Cardiac fibroblast (primary cell): ENCODE data around the gene RSRC1.

Source experiments
- DNase-seq, 2 donors: peaks; one replicate each; pipeline versions ENCODE4 v3.0.0 to v3.0.0-alpha.2; 2010; ENCODE audit warnings: low read depth in 2 of 2
- H3K4me3 ChIP-seq, 2 donors: replicated peaks in 1 of 2; 1 replicate in 1 of 2; 2 replicates in 1 of 2; pipeline ENCODE4 v1.5.1; 2011; ENCODE audit warnings: low read depth in 2 of 2, low read length in 2 of 2, mild to moderate bottlenecking in 2 of 2, moderate library complexity in 1 of 2
- TF ChIP-seq, protein P1 (sequence below): IDR thresholded peaks from one replicate; pipeline ENCODE4 v1.5.1; 2011; ENCODE audit warnings: low read depth, mild to moderate bottlenecking, low read length, inconsistent platforms

RSRC1 gene

DNA sequence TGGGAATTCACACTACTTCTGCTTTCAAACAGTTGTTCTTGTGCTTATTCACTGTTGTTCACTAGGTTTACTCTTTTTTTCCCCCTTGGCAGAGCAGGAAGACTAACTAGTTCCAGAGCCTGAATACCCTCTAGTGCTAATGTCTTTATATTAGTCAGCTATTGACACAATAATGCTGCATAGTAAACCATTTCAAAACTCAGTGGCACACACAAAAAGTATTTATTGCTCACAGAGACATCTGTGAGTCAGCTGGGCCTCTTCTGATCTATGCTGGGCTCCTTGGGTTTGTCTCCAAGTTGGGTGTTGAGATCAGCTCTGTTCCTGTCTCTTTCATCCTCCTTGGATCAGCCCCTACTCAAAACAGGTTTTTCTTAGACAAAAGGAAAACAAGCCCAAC is 51.1 kb downstream of the RSRC1 start:
- no peak overlapping the region for H3K4me3 ChIP-seq
- DNase-seq, result peak; percentile 45 to 93
- TF ChIP-seq, protein P1, sequence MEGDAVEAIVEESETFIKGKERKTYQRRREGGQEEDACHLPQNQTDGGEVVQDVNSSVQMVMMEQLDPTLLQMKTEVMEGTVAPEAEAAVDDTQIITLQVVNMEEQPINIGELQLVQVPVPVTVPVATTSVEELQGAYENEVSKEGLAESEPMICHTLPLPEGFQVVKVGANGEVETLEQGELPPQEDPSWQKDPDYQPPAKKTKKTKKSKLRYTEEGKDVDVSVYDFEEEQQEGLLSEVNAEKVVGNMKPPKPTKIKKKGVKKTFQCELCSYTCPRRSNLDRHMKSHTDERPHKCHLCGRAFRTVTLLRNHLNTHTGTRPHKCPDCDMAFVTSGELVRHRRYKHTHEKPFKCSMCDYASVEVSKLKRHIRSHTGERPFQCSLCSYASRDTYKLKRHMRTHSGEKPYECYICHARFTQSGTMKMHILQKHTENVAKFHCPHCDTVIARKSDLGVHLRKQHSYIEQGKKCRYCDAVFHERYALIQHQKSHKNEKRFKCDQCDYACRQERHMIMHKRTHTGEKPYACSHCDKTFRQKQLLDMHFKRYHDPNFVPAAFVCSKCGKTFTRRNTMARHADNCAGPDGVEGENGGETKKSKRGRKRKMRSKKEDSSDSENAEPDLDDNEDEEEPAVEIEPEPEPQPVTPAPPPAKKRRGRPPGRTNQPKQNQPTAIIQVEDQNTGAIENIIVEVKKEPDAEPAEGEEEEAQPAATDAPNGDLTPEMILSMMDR, result no peak

GRCh38 chr3:158165141-158165655 is 55.3 kb downstream of the RSRC1 start:
- TF ChIP-seq, protein P1, result no peak
- no peak for DNase-seq
- H3K4me3 ChIP-seq, result no peak overlapping the region

DNA sequence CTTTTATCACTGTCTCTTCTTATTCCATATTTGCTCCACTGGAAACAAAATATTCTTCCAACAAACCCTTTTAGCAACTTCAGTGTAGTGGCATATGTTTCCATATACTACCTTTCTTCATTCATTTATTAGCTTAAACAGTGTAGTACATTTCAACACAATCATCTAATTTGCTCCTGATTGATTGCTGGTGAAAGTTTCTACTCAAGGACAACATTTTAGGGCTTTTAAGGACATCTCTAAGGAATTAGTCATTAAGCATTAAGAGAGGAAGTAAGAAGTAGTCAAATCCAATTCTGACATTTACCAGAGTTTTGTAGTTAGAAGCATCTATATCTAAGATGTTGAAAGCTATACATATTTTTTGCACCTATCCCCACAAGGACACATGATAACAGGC is 55.8 kb downstream of the RSRC1 start:
- TF ChIP-seq, protein P1, result no peak
- H3K4me3 ChIP-seq, result no peak overlapping the region
- DNase-seq, result no peak

GRCh38 chr3:158166223-158166622 is 56.3 kb downstream of the RSRC1 start:
- H3K4me3 ChIP-seq, result no peak overlapping the region

DNA sequence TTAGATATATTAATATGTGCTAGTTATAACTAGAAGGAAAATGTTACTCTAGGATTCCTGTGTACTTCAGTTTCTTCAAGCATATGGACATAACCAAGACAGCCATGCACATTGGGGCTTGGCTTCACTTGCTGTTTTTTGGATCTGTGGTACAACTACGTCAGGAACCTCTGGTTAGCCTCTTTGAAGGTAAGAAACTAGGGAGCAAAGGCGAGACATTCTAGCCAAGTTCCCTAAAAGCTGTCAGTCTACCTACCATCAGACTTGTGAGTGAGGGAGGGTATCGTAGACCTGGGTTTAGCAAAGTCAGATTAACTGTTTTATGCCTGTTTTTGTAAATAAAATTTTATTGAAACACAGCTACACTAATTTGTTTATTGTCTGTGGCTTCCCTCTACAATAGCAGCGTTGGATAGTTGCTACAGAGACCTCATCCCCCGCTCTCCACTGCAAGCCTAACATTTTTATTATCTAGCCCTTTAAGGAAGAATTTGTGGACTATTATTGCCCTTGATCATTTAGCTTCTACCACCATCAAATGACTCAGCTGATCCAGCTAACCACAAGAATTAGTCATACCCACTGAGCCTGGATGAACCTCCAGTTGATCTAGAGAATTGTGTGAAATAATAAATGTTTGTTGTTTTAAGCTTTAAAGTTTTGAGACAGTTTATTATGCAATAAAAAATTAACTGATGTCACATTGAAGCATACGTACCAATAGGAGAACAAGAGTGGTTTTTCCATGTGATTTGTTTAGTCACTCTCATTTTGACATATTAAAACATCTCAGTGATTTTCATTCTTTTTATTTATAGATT is 58.1 kb downstream of the RSRC1 start:
- peak; percentile 94 to 98 for DNase-seq
- TF ChIP-seq, protein P1, result no peak
- H3K4me3 ChIP-seq, result no peak overlapping the region

More at GRCh38 chr3:158166223-158166622, 56.3 kb downstream of the RSRC1 start:
- no peak for DNase-seq
- TF ChIP-seq, protein P1, result no peak

DNA sequence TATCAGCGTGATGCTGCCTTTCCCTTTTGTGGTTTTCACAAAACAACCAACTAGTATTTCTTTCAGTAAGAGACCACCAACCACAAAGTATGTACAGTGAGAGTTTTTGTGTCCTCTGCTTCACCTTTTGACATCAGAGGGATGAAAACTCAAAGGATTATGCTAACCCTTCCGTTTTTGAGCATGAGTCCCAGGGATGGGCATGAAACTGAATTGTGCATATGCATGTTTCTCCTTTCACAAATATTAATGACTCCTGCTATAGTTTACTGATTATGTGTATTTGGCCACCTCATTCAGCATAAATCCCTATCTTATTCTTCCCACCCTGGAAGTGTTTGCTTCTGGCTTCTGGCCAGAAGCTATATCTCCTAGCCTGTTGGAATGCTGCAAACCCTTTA is 59.2 kb downstream of the RSRC1 start:
- DNase-seq, result peak in 1 of 2 donors; percentile 31
- H3K4me3 ChIP-seq, result no peak overlapping the region
- TF ChIP-seq, protein P1, result no peak
